GM12878 (cell line): ENCODE results near the gene VTI1A. TPM values are rescaled to one million over a fixed set of nuclear protein-coding genes. Genes with fewer than 3 reads are reported as not detected.

ENCODE experiments used
- ATAC-seq: fragments of 200-7000 bp; cut with Tn5 transposase; 3 replicates; pipeline ENCODE4 v1.9.1; 2020; ENCODE audit warnings: mild to moderate bottlenecking, moderate library complexity
- BruUV-seq: library from RNA; stranded (reverse); fragments of 400-500 nt; replicated peaks from 2 replicates; lab custom pipeline; 2021; lab: Mats Ljungman, UMichigan
- CTCF ChIA-PET: fragments of 300-600 bp; sonication (Branson Sonifier 250); formaldehyde crosslinking; extraction: SDS; loops from one replicate; lab custom pipeline; 2021; ENCODE audit warnings: inconsistent platforms; lab: Yijun Ruan, JAX
- POLR2A ChIA-PET: fragments of 350-600 bp; formaldehyde crosslinking; extraction: SDS; loops from one replicate; lab custom pipeline; 2021; ENCODE audit warnings: inconsistent platforms; lab: Charles Lee
- RAD21 ChIA-PET: fragments of 300-600 bp; sonication (Branson Sonifier 250); formaldehyde crosslinking; loops from one replicate; lab custom pipeline; 2023; ENCODE audit warnings: antibody characterized with exemption; ENCODE audit not compliant: unreplicated experiment; lab: Charles Lee
- SMC1A ChIA-PET: fragments of 300-600 bp; sonication (Branson Sonifier 250); formaldehyde crosslinking; loops from one replicate; lab custom pipeline; 2023; ENCODE audit not compliant: unreplicated experiment, uncharacterized antibody; lab: Charles Lee
- DNase-seq: peaks from one replicate; pipeline ENCODE4 v3.0.0-alpha.2; 2011; ENCODE audit warnings: low read depth, low spot score
- FAIRE-seq: peaks from 3 replicates; lab custom pipeline; 2011; peaks lifted over from hg19 to GRCh38; lab: Jason Lieb, UNC
- H2AFZ ChIP-seq: 2 replicates; pipeline ENCODE4 v1.6.0; 2011; ENCODE audit warnings: low read depth, low read length, control low read depth; ENCODE audit not compliant: control insufficient read depth
- H3K27ac ChIP-seq: 2 replicates; pipeline ENCODE4 v1.5.1; 2011; ENCODE audit warnings: control low read depth; ENCODE audit not compliant: control insufficient read depth, insufficient read depth
- H3K27me3 ChIP-seq, 2 experiments: replicated peaks in 1 of 2; 2 replicates each; pipeline versions ENCODE4 v1.6.0 to v1.6.1; 2011; ENCODE audit warnings: low read length in 1 of 2; ENCODE audit not compliant: control insufficient read depth in 2 of 2, insufficient read depth in 2 of 2
- H3K36me3 ChIP-seq, 2 experiments: 2 replicates each; pipeline ENCODE4 v1.5.1; 2011; ENCODE audit warnings: low read length in 1 of 2; ENCODE audit not compliant: control insufficient read depth in 2 of 2, insufficient read depth in 2 of 2
- H3K4me1 ChIP-seq: 2 replicates; pipeline ENCODE4 v1.6.1; 2011; ENCODE audit warnings: mild to moderate bottlenecking, low read length, moderate library complexity, mixed read lengths; ENCODE audit not compliant: control insufficient read depth, insufficient read depth
- H3K4me2 ChIP-seq: 2 replicates; pipeline ENCODE4 v1.6.0; 2011; ENCODE audit warnings: control low read depth; ENCODE audit not compliant: control insufficient read depth, insufficient read depth
- H3K4me3 ChIP-seq: fragments of 200-600 bp; sonication (generic); 2 replicates; pipeline ENCODE4 v1.5.1; 2016
- H3K79me2 ChIP-seq: 2 replicates; pipeline ENCODE4 v1.6.0; 2011; ENCODE audit warnings: low read length; ENCODE audit not compliant: control insufficient read depth, insufficient read depth
- H3K9ac ChIP-seq: 2 replicates; pipeline ENCODE4 v1.8.0; 2011; ENCODE audit warnings: low read length, control low read depth, mixed read lengths; ENCODE audit not compliant: control insufficient read depth, insufficient read depth
- H3K9me3 ChIP-seq: replicated peaks from 3 replicates; pipeline ENCODE4 v1.5.1; 2011; ENCODE audit warnings: mild to moderate bottlenecking, low read length; ENCODE audit not compliant: control insufficient read depth, insufficient read depth
- H4K20me1 ChIP-seq: 2 replicates; pipeline ENCODE4 v1.6.0; 2011; ENCODE audit not compliant: control insufficient read depth, insufficient read depth
- BCL3 ChIP-seq: IDR thresholded peaks from 2 replicates; pipeline ENCODE4 v1.6.1; 2011; ENCODE audit warnings: borderline replicate concordance, low read depth, mild to moderate bottlenecking, moderate library complexity, low read length; ENCODE audit not compliant: insufficient read depth, poor library complexity, severe bottlenecking
- CHD2 ChIP-seq: IDR thresholded peaks from 2 replicates; pipeline ENCODE4 v1.6.1; 2011; ENCODE audit warnings: low read depth, low read length, improper control_type of control experiment, borderline replicate concordance
- CHD4 ChIP-seq: fragments of 200-600 bp; sonication (generic); IDR thresholded peaks from 2 replicates; pipeline ENCODE4 v1.6.1; 2016; ENCODE audit warnings: mild to moderate bottlenecking
- GATAD2B ChIP-seq: fragments of 450-650 bp; conservative IDR thresholded peaks from 2 replicates; pipeline ENCODE4 v1.6.1; 2017; ENCODE audit warnings: low read depth, mild to moderate bottlenecking, moderate library complexity
- PBX3 ChIP-seq: IDR thresholded peaks from 2 replicates; pipeline ENCODE4 v1.6.1; 2011; ENCODE audit warnings: mild to moderate bottlenecking, low read depth, low read length, moderate library complexity; ENCODE audit not compliant: insufficient replicate concordance
- REST ChIP-seq: IDR thresholded peaks from 2 replicates; pipeline ENCODE4 v1.6.1; 2012; ENCODE audit warnings: mild to moderate bottlenecking, low read depth, low read length
- RUNX3 ChIP-seq: IDR thresholded peaks from 2 replicates; pipeline ENCODE4 v1.6.1; 2012; ENCODE audit warnings: low read length, inconsistent platforms
- SIN3A ChIP-seq: IDR thresholded peaks from 2 replicates; pipeline ENCODE4 v1.6.1; 2012; ENCODE audit warnings: low read depth, low read length, improper control_type of control experiment
- TCF12 ChIP-seq: IDR thresholded peaks from 2 replicates; pipeline ENCODE4 v1.6.1; 2011; ENCODE audit warnings: low read depth, mild to moderate bottlenecking, low read length
- ZNF384 ChIP-seq: IDR thresholded peaks from 2 replicates; pipeline ENCODE4 v1.6.1; 2012; ENCODE audit warnings: low read depth, mild to moderate bottlenecking, low read length, improper control_type of control experiment, borderline replicate concordance
- WGBS: methylation state at CpG from one replicate; pipeline ENCODE4 v1.1.6; 2016; ENCODE audit warnings: low lambda C conversion rate; ENCODE audit not compliant: insufficient replicate concordance, insufficient coverage; ENCODE audit errors: missing lambda C conversion rate; 5-methylcytosine and 5-hydroxymethylcytosine counted together
- in situ Hi-C: fragments of 300-500 bp; cut with MboI; formaldehyde crosslinking; loops from 9 replicates; pipeline ENCODE4 v1.14.3; 2018; ENCODE audit warnings: mixed read lengths
- intact Hi-C: fragments of 100-400 bp; cut with micrococcal nuclease; formaldehyde crosslinking; loops from one replicate; pipeline ENCODE4 v1.14.2; 2022; ENCODE audit not compliant: unreplicated experiment
- polyA plus RNA-seq, 11 experiments: library from polyadenylated mRNA; depleted of rRNA in 4 of 11; unstranded in 6 of 11; stranded (reverse) in 5 of 11; fragments of >200 nt; fragmentation: Nextera tagmentation in 4 of 11; fragmentation: Illumina TruSeq in 1 of 11; extraction: Ambion mirVana in 4 of 11; extraction: Trizol in 1 of 11; gene quantifications; 1 replicate in 1 of 11; 2 replicates in 10 of 11; pipeline versions ENCODE4 v1.2.1 to v1.2.3, GENCODE V29; 2011 to 2016; ENCODE audit warnings: inconsistent platforms in 2 of 11, missing spikeins in 2 of 11, low read depth in 1 of 11
- total RNA-seq, 4 experiments: library from RNA; depleted of rRNA in 3 of 4; stranded (reverse); fragments of >200 nt in 3 of 4; fragmentation: Illumina TruSeq in 1 of 4; extraction: Trizol in 1 of 4; gene quantifications; 2 replicates each; pipeline versions ENCODE4 v1.2.1 to v1.2.3, GENCODE V29; 2013 to 2021

VTI1A gene
- total and polyA plus RNA-seq, 10 of the 15 experiments (the other 5 are each of a cell fraction or from before 2014, with no cell fraction given) = 12.4 to 43.2 (median 27.5) TPM

- intact Hi-C loops = no loop called here
- Histone ChIP-seq H3K9ac (no peak overlapping the region), H3K79me2 (no peaks in the 10 kb centered on the region), H4K20me1 (no peaks in the 10 kb centered on the region), H3K4me2 (no peak overlapping the region), H3K27ac (no peak overlapping the region), H3K27me3 (no peaks in the 10 kb centered on the region), H3K36me3 (no peaks in the 10 kb centered on the region), H2AFZ (no peak overlapping the region), H3K9me3 (no peaks in the 10 kb centered on the region), H3K4me3 (no peak overlapping the region), H3K4me1 (no peaks in the 10 kb centered on the region)
- POLR2A ChIA-PET = no interaction called here
- TF ChIP-seq SIN3A (no peak), ZNF384 (no peak), PBX3 (no peak), CHD2 (no peak), RUNX3 (no peak), GATAD2B (no peak), REST (no peak), CHD4 (no peak), TCF12 (no peak), BCL3 (no peak)
- WGBS = 89% methylated on average over 2 of the region's 2 CpGs
- SMC1A ChIA-PET = no interaction called here
- in situ Hi-C loops = no loop called here
- ATAC-seq (no peak), FAIRE-seq (no peak), DNase-seq (no peak)
- CTCF ChIA-PET = no interaction called here
- RAD21 ChIA-PET = no interaction called here
- BruUV-seq = no TSS peak
Measured at GRCh38 chr10:112622786-112623185, 175.8 kb downstream of the VTI1A start.
